HUES64 (cell line): Measurements from ENCODE around the gene LRRC14B.
A peak's percentile ranks its signal among the peaks of the same experiment; 100 is the strongest.
"Not testable (repeated sequence)": the region's sequence is repeated elsewhere in the genome, so short reads cannot be mapped to it uniquely, and the experiment has no call there.

ENCODE experiments used
- H3K27ac ChIP-seq: 2 replicates; pipeline ENCODE4 v1.7.0; 2013; ENCODE audit warnings: low read depth, low read length, inconsistent platforms
- H3K27me3 ChIP-seq: 2 replicates; pipeline ENCODE4 v1.6.1; 2013; ENCODE audit warnings: mild to moderate bottlenecking, low read length; ENCODE audit not compliant: insufficient read depth
- H3K36me3 ChIP-seq: 2 replicates; pipeline ENCODE4 v1.6.1; 2013; ENCODE audit warnings: mild to moderate bottlenecking, low read length; ENCODE audit not compliant: insufficient read depth
- H3K4me1 ChIP-seq: 2 replicates; pipeline ENCODE4 v1.6.1; 2013; ENCODE audit warnings: mild to moderate bottlenecking, low read length, moderate library complexity; ENCODE audit not compliant: insufficient read depth
- H3K4me3 ChIP-seq: 2 replicates; pipeline ENCODE4 v1.5.1; 2013; ENCODE audit warnings: mild to moderate bottlenecking, low read length, moderate library complexity
- H3K9ac ChIP-seq: 2 replicates; pipeline ENCODE4 v1.6.1; 2013; ENCODE audit warnings: mild to moderate bottlenecking, low read depth, low read length
- H3K9me3 ChIP-seq: 2 replicates; pipeline ENCODE4 v1.6.1; 2013; ENCODE audit warnings: low read depth, low read length; ENCODE audit not compliant: insufficient read depth
- WGBS: fragments of 150-250, 120-280 bp; methylation state at CpG from one replicate; pipeline ENCODE4 v1.1.7; 2013; ENCODE audit warnings: missing lambda C conversion rate; 5-methylcytosine and 5-hydroxymethylcytosine counted together

The LRRC14B gene

GRCh38 chr5:216076-216475, 24.8 kb downstream of the LRRC14B start:
- not testable (repeated sequence) for H3K27ac ChIP-seq, H3K27me3 ChIP-seq, H3K9me3 ChIP-seq, H3K9ac ChIP-seq, H3K4me1 ChIP-seq, H3K4me3 ChIP-seq, H3K36me3 ChIP-seq
- 89% methylated on average over 3 of the region's 10 CpGs for WGBS

DNA sequence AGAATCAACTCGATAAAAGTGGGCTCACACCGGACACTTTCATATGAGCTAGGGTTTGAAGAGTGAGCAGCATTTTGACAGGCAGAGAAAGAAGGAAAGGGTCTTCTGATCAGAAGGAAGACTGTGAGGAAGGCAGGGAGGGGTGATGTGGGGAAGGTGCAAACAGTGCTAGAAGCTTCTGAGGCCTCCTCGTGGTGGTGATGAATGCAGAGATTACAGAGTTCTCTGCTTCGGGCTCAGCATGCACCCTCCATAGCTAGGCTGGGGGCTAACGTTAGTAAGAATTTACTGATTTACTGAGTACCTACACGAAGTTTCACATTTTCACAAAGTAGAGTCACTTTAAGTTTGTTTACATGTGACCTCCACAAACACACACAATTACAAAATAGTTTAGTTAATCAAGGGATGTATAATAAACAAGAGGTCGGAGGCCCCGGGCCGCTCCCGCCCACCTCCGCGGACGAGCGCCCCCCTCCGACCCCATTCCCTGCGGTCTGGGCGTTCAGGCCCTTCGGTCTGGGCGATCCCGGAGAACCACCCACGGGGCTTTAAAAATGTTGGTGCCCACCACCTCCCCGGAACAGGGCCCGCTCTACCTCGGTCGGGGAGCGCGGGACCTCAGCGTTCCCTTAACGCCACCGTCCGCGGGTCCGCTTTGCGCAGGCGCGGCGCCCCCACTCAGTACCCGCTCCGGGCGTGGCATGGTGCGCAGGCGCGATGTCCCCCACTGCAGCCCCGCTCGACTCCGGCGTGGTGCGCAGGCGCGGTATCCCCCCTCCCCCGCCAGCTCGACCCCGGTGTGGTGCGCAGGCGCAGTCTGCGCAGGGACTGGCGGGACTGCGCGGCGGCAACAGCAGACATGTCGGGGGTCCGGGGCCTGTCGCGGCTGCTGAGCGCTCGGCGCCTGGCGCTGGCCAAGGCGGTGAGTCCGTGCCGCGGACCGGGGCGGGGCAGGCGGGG, 26.5 kb downstream of the LRRC14B start, which contains the start of the genes CCDC127 and SDHA:
Gene CCDC127 (minus strand): TSS at position 660 of the 963 bp plus-strand sequence. CDS start 1,304 bp downstream, outside the sequence.
Gene SDHA (plus strand): TSS at position 827 of the 963 bp plus-strand sequence. CDS start 36 bp downstream, at position 863.
- H3K9ac ChIP-seq, result peak within 1 kb of the TSS; percentile 92
- not testable (repeated sequence) for H3K27me3 ChIP-seq, H3K4me1 ChIP-seq, H3K36me3 ChIP-seq, H3K9me3 ChIP-seq
- 3% methylated on average over 72 of the region's 75 CpGs for WGBS
- H3K4me3 ChIP-seq, result peak within 1 kb of the TSS; percentile 98
- peak within 1 kb of the TSS; percentile 91; the same call in 1 of the 2 replicates for H3K27ac ChIP-seq

DNA sequence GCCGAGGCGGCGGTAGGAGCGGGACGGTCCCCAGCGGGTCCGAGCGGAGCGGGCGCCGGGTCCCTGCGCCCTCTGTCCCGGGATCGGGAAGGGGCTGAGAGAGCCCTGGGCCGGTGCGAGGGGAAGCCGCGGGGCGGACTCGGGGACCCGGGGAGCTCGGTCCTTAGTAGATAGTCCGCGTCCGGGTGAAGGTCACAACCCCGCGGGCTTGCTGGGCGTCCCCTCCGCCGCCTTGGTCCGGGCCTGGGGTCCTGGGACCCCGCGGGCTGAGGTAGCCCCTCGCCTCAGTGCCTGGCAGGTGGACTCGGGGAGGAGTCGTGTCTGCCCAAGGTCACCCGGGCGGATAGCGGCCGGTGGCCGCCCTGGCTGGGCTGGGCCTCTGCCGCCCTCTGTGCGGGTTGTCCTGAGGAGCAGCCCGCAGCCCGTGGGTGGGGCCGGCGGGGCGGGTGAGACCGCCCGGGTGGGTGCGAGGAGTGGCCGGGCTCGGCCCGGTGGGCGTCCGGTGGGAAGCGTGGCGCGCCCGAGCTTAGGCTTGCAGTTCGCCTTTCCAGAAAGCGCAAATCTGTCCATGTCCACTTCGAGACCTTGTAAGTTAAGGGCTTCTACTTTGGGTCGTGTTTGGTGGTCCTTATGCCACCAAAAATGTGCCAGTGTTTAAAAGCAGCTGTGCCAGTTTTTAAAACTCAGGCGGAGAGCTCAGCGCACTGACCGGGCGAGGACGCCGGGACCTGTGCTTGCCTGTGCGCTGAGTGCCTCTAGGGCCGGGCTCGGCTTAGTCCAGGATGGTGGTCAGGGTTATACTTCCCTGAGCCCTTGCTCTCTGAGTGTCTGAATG, 27.4 kb downstream of the LRRC14B start:
- Histone ChIP-seq H3K4me1 (peaks cover 9% of the 10 kb centered on the region), H3K9ac (peak overlapping the region; percentile 86), H3K4me3 (peak overlapping the region; percentile 98), H3K27me3 (no peaks in the 10 kb centered on the region), H3K27ac (peak overlapping the region; percentile 55; the same call in 1 of the 2 replicates), H3K36me3 (peaks cover 11% of the 10 kb centered on the region), H3K9me3 (no peaks in the 10 kb centered on the region)
- WGBS, result under 1% methylated on average over 73 of the region's 73 CpGs

- no peak overlapping the region for H3K27ac ChIP-seq
- 20% methylated on average over 9 of the region's 9 CpGs for WGBS
- peaks cover 12% of the 10 kb centered on the region for H3K36me3 ChIP-seq
- no peaks in the 10 kb centered on the region for H3K27me3 ChIP-seq
- peaks cover 9% of the 10 kb centered on the region for H3K4me1 ChIP-seq
- peak overlapping the region; percentile 98 for H3K4me3 ChIP-seq
- H3K9me3 ChIP-seq, result no peaks in the 10 kb centered on the region
- H3K9ac ChIP-seq, result no peak overlapping the region; the same call in 1 of the 2 replicates
These were observed 28.2 kb downstream of the LRRC14B start for GRCh38 chr5:219460-219863.

GRCh38 chr5:219991-220390, 28.7 kb downstream of the LRRC14B start:
- WGBS, result 84% methylated on average over 4 of the region's 4 CpGs
- H3K4me3 ChIP-seq, result peak overlapping the region; percentile 98
- H3K27ac ChIP-seq, result no peak overlapping the region
- H3K9ac ChIP-seq, result no peak overlapping the region
- H3K9me3 ChIP-seq, result no peaks in the 10 kb centered on the region
- H3K4me1 ChIP-seq, result peaks cover 9% of the 10 kb centered on the region
- no peaks in the 10 kb centered on the region for H3K27me3 ChIP-seq
- peaks cover 17% of the 10 kb centered on the region for H3K36me3 ChIP-seq

DNA sequence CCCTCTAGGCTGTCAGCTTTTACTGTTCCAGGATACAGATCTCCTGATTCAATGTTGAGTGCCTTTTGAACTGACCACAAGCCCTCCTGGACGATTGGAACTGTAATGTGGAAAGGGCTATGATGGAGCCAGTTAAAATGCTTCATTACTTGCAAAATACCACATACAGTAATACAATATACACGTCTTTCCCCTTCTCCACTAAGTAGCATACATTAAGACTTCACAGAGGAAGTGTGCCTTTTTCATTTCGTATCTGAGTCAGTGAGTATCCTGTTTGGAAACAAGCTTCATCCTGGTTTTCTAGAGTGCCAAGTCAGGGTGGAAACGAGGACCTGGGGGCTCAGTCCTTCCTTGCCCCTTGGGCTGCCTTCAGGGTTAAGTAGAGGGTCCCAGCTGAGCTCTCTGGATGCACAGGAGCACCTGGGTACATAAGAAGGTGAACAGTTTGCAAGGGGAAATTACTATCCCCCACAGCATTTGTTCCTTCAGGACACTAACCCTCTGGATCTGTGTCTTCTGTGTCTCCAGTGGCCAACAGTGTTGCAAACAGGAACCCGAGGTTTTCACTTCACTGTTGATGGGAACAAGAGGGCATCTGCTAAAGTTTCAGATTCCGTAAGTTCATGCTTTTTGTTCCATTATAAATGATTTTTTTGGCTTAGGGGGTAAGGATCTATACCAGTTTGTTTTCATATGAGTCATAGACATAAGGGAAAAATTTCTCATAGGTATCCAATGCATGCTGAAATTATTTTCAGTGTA, 31.8 kb downstream of the LRRC14B start:
- H3K27ac ChIP-seq, H3K9ac ChIP-seq, H3K9me3 ChIP-seq, H3K4me1 ChIP-seq, H3K27me3 ChIP-seq, H3K4me3 ChIP-seq: not testable (repeated sequence)
- H3K36me3 ChIP-seq, result peaks cover 45% of the 10 kb centered on the region
- WGBS, result 90% methylated on average over 6 of the region's 6 CpGs

- H3K36me3 ChIP-seq, result peaks cover 51% of the 10 kb centered on the region
- no peaks in the 10 kb centered on the region for H3K9me3 ChIP-seq
- 85% methylated on average over 6 of the region's 6 CpGs for WGBS
- no peak overlapping the region for H3K4me3 ChIP-seq
- peaks cover 9% of the 10 kb centered on the region for H3K4me1 ChIP-seq
- H3K9ac ChIP-seq, result no peak overlapping the region
- no peaks in the 10 kb centered on the region for H3K27me3 ChIP-seq
- H3K27ac ChIP-seq, result no peak overlapping the region
These were observed 32.5 kb downstream of the LRRC14B start for GRCh38 chr5:223791-224190.

DNA sequence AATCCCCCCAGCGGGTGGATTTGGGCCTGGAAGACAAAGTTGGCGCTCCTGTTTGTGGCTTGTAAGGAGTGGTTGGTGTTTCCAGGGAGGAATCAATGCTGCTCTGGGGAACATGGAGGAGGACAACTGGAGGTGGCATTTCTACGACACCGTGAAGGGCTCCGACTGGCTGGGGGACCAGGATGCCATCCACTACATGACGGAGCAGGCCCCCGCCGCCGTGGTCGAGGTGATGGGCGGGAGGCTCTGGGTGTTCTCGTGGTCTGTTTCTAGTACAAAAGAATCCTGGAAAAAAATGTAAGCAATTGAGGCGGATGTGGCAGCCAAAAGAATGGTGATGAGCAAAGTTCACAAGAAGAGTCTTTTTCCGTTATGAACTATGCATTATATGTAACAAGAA, 34.0 kb downstream of the LRRC14B start:
- Histone ChIP-seq H3K36me3 (peaks cover 66% of the 10 kb centered on the region), H3K4me3 (no peak overlapping the region), H3K9ac (no peak overlapping the region), H3K4me1 (peaks cover 5% of the 10 kb centered on the region; the same call in 1 of the 2 replicates), H3K27ac (no peak overlapping the region), H3K27me3 (no peaks in the 10 kb centered on the region), H3K9me3 (no peaks in the 10 kb centered on the region)
- WGBS, result 95% methylated on average over 14 of the region's 14 CpGs

DNA sequence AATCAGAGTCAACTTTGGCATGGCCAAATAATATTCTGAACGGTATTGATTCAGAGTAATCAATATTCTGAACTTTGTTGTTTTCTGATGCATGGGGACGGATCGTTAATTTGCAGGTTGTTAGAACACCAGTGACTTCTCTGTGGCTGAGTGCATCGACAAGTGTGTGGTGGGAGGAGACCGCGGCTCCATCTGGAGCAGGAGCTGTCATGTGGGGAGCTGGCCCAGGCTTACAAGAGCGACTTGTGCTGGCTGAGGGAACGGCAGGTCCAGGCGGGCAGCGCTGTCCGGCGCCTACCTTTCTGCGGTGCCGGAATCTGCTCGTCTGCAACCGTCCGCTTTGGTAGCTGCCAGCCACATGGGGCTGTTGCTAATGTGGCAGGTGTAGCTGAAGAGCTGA, 36.1 kb downstream of the LRRC14B start:
- H3K27ac ChIP-seq, H3K4me1 ChIP-seq, H3K9ac ChIP-seq, H3K4me3 ChIP-seq, H3K27me3 ChIP-seq, H3K9me3 ChIP-seq: not testable (repeated sequence)
- 93% methylated on average over 8 of the region's 17 CpGs for WGBS
- H3K36me3 ChIP-seq, result peaks cover 80% of the 10 kb centered on the region

GRCh38 chr5:228886-229285, 37.6 kb downstream of the LRRC14B start:
- Histone ChIP-seq H3K4me3 (no peak overlapping the region), H3K9ac (no peak overlapping the region), H3K4me1 (no peaks in the 10 kb centered on the region), H3K9me3 (no peaks in the 10 kb centered on the region), H3K36me3 (peaks cover 86% of the 10 kb centered on the region), H3K27me3 (no peaks in the 10 kb centered on the region), H3K27ac (no peak overlapping the region)
- WGBS, result 48% methylated on average over 2 of the region's 3 CpGs
